HepG2 (cell line): Measurements from ENCODE around the gene PIK3R4. TPM values are rescaled to one million over a fixed set of nuclear protein-coding genes. Genes with fewer than 3 reads are reported as not detected.

ENCODE experiments used
- CREM ChIP-seq, 2 experiments: sonication (generic) in 1 of 2; formaldehyde crosslinking in 1 of 2; IDR thresholded peaks; 2 replicates each; pipeline versions ENCODE4 v1.4.0 to v1.6.1; 2016 to 2020; ENCODE audit warnings: antibody characterized with exemption in 1 of 2, mild to moderate bottlenecking in 1 of 2, missing genetic modification reagents in 1 of 2
- ETV5 ChIP-seq: IDR thresholded peaks from 2 replicates; pipeline ENCODE4 v1.6.1; 2018; ENCODE audit warnings: missing biosample characterization, missing genetic modification reagents, inconsistent platforms, borderline replicate concordance
- GTF2F1 ChIP-seq: fragments of 150-350 bp; IDR thresholded peaks from 2 replicates; pipeline ENCODE4 v1.6.1; 2014; ENCODE audit warnings: low read length
- NFAT5 ChIP-seq: sonication (generic); formaldehyde crosslinking; IDR thresholded peaks from 2 replicates; pipeline ENCODE4 v1.4.0; 2020; ENCODE audit warnings: missing genetic modification reagents
- NFRKB ChIP-seq: fragments of 450-650 bp; IDR thresholded peaks from 2 replicates; pipeline ENCODE4 v1.6.1; 2017
- PITX1 ChIP-seq: sonication (generic); formaldehyde crosslinking; IDR thresholded peaks from 2 replicates; pipeline ENCODE4 v1.5.1; 2020; ENCODE audit warnings: mild to moderate bottlenecking, missing genetic modification reagents
- PLRG1 ChIP-seq: fragments of 450-650 bp; conservative IDR thresholded peaks from 2 replicates; pipeline ENCODE4 v1.6.1; 2016
- SCMH1 ChIP-seq: sonication (generic); formaldehyde crosslinking; IDR thresholded peaks from 2 replicates; pipeline ENCODE4 v1.9.0; 2021; ENCODE audit warnings: missing genetic modification reagents, mild to moderate bottlenecking, borderline replicate concordance
- SIX1 ChIP-seq: sonication (generic); formaldehyde crosslinking; IDR thresholded peaks from 2 replicates; pipeline ENCODE4 v1.4.0; 2020; ENCODE audit warnings: missing genetic modification reagents, borderline replicate concordance
- TCF7L2 ChIP-seq: IDR thresholded peaks from 2 replicates; pipeline ENCODE4 v1.6.1; 2011; ENCODE audit warnings: mild to moderate bottlenecking, low read depth, low read length, moderate library complexity
- THAP8 ChIP-seq: sonication (generic); formaldehyde crosslinking; IDR thresholded peaks from 2 replicates; pipeline ENCODE4 v1.5.1; 2020; ENCODE audit warnings: missing genetic modification reagents, mild to moderate bottlenecking, borderline replicate concordance
- ZKSCAN5 ChIP-seq: sonication (generic); formaldehyde crosslinking; IDR thresholded peaks from 2 replicates; pipeline ENCODE4 v1.5.1; 2020; ENCODE audit warnings: mild to moderate bottlenecking, missing genetic modification reagents
- ZNF446 ChIP-seq: sonication (generic); formaldehyde crosslinking; IDR thresholded peaks from 2 replicates; pipeline ENCODE4 v1.5.0; 2020; ENCODE audit warnings: mild to moderate bottlenecking, missing genetic modification reagents
- ZNF598 ChIP-seq: sonication (generic); formaldehyde crosslinking; IDR thresholded peaks from 2 replicates; pipeline ENCODE4 v1.5.1; 2020; ENCODE audit warnings: mild to moderate bottlenecking, missing genetic modification reagents, borderline replicate concordance
- ZNF605 ChIP-seq: sonication (generic); formaldehyde crosslinking; IDR thresholded peaks from 2 replicates; pipeline ENCODE4 v1.8.0; 2022; ENCODE audit warnings: mild to moderate bottlenecking, missing genetic modification reagents
- ZNF691 ChIP-seq: sonication (generic); formaldehyde crosslinking; IDR thresholded peaks from 2 replicates; pipeline ENCODE4 v1.4.0; 2020; ENCODE audit warnings: missing genetic modification reagents, low read depth, mild to moderate bottlenecking, borderline replicate concordance
- ZNF761 ChIP-seq: sonication (generic); formaldehyde crosslinking; conservative IDR thresholded peaks from 2 replicates; pipeline ENCODE4 v1.4.0; 2020; ENCODE audit warnings: mild to moderate bottlenecking, missing genetic modification reagents
- ZNF839 ChIP-seq: sonication (generic); formaldehyde crosslinking; IDR thresholded peaks from 2 replicates; pipeline ENCODE4 v1.4.0; 2020; ENCODE audit warnings: missing genetic modification reagents, mild to moderate bottlenecking, borderline replicate concordance
- polyA plus RNA-seq, 8 experiments: library from polyadenylated mRNA; depleted of rRNA in 3 of 8; stranded (reverse) in 7 of 8; unstranded in 1 of 8; fragments of >200 nt; fragmentation: Illumina TruSeq in 4 of 8; extraction: Trizol in 4 of 8; gene quantifications; 2 replicates each; pipeline versions ENCODE4 v1.2.1 to v1.2.3, GENCODE V29; 2011 to 2016; ENCODE audit warnings: low read depth in 4 of 8, missing spikeins in 1 of 8, mixed read lengths in 1 of 8; ENCODE audit not compliant: insufficient read depth in 1 of 8
- total RNA-seq, 5 experiments: library from RNA; depleted of rRNA; stranded (reverse); fragments of >200 nt; fragmentation: Illumina TruSeq; extraction: Trizol; gene quantifications; 2 replicates each; pipeline ENCODE4 v1.2.3, GENCODE V29; 2016; ENCODE audit warnings: low read depth in 1 of 5

PIK3R4 gene
- total and polyA plus RNA-seq, 2 of the 13 experiments (the other 11 are each of a cell fraction or from before 2014, with no cell fraction given): 22.4 to 26.0 TPM

GRCh38 chr3:130746246-130747039, at the start of gene PIK3R4 (continued):
- no peak for TF ChIP-seq ZNF446 (CRISPR knock-in tag)
- TF ChIP-seq ETV5 (CRISPR knock-in tag): peak; percentile 55; the same call in 1 of the 2 replicates
- TF ChIP-seq GTF2F1: no peak
- peak; percentile 26; the same call in 1 of the 2 replicates for TF ChIP-seq PITX1 (CRISPR knock-in tag)
- TF ChIP-seq THAP8 (CRISPR knock-in tag): no peak
- no peak for TF ChIP-seq ZNF605
- no peak for TF ChIP-seq ZNF839 (CRISPR knock-in tag)
- no peak for TF ChIP-seq ZNF691 (CRISPR knock-in tag)
- no peak for TF ChIP-seq ZNF761
- TF ChIP-seq CREM (IDR thresholded peaks at IDR 0.05): peak; percentile 98
- TF ChIP-seq CREM (CRISPR knock-in tag; IDR thresholded peaks at IDR 0.05): no peak
- no peak for TF ChIP-seq NFAT5 (CRISPR knock-in tag)
- no peak for TF ChIP-seq ZNF598
- no peak for TF ChIP-seq SIX1
- no peak for TF ChIP-seq NFRKB
- TF ChIP-seq SCMH1: no peak
- TF ChIP-seq ZKSCAN5: no peak
- no peak for TF ChIP-seq PLRG1
- no peak for TF ChIP-seq TCF7L2
